H9 (cell line): Measurements from ENCODE around the gene PIH1D2. TPM values are rescaled to one million over a fixed set of nuclear protein-coding genes. Genes with fewer than 3 reads are reported as not detected.

Source experiments
- DNase-seq: peaks from one replicate; pipeline ENCODE4 v3.0.0-alpha.2; 2017
- H2AFZ ChIP-seq: one replicate; pipeline ENCODE4 v1.6.1; 2013; ENCODE audit warnings: mild to moderate bottlenecking, low read length, control low read depth, moderate library complexity
- H2AK5ac ChIP-seq: 2 replicates; pipeline ENCODE4 v1.6.1; 2013; ENCODE audit warnings: low read length, control low read depth, mixed read lengths; ENCODE audit not compliant: insufficient read length
- H2BK120ac ChIP-seq: one replicate; pipeline ENCODE4 v1.6.1; 2013; ENCODE audit warnings: low read depth, mild to moderate bottlenecking, low read length, control low read depth, inconsistent platforms; ENCODE audit not compliant: poor library complexity, severe bottlenecking
- H2BK12ac ChIP-seq: 2 replicates; pipeline ENCODE4 v1.6.1; 2013; ENCODE audit warnings: low read length, control low read depth, mixed read lengths, low read depth; ENCODE audit not compliant: insufficient read length
- H2BK15ac ChIP-seq: 2 replicates; pipeline ENCODE4 v1.6.1; 2013; ENCODE audit warnings: low read depth, low read length, control low read depth
- H2BK20ac ChIP-seq: one replicate; pipeline ENCODE4 v1.6.1; 2013; ENCODE audit warnings: low read depth, mild to moderate bottlenecking, low read length, control low read depth, inconsistent platforms; ENCODE audit not compliant: poor library complexity, severe bottlenecking
- H2BK5ac ChIP-seq: 2 replicates; pipeline ENCODE4 v1.6.1; 2013; ENCODE audit warnings: low read length, control low read depth, mixed read lengths; ENCODE audit not compliant: insufficient read length
- H3K14ac ChIP-seq: 2 replicates; pipeline ENCODE4 v1.6.1; 2013; ENCODE audit warnings: low read length, control low read depth; ENCODE audit not compliant: insufficient read depth
- H3K18ac ChIP-seq: 2 replicates; pipeline ENCODE4 v1.6.1; 2013; ENCODE audit warnings: low read depth, mild to moderate bottlenecking, mixed read lengths, low read length, control low read depth; ENCODE audit not compliant: insufficient read length
- H3K23ac ChIP-seq: 2 replicates; pipeline ENCODE4 v1.6.1; 2013; ENCODE audit warnings: low read length, control low read depth, mixed read lengths, low read depth; ENCODE audit not compliant: insufficient read length
- H3K23me2 ChIP-seq: 2 replicates; pipeline ENCODE4 v1.6.1; 2013; ENCODE audit warnings: low read depth, mild to moderate bottlenecking, mixed read lengths, low read length, control low read depth; ENCODE audit not compliant: insufficient read length, poor library complexity, severe bottlenecking
- H3K27ac ChIP-seq: 2 replicates; pipeline ENCODE4 v1.5.1; 2013; ENCODE audit warnings: low read length, control low read depth, mixed read lengths, low read depth; ENCODE audit not compliant: insufficient read length
- H3K27me3 ChIP-seq: 2 replicates; pipeline ENCODE4 v1.6.1; 2013; ENCODE audit warnings: low read length, control low read depth, inconsistent platforms; ENCODE audit not compliant: insufficient read depth
- H3K4ac ChIP-seq: 2 replicates; pipeline ENCODE4 v1.6.1; 2013; ENCODE audit warnings: low read depth, mild to moderate bottlenecking, control low read depth, inconsistent platforms, low read length, moderate library complexity
- H3K4me1 ChIP-seq: 2 replicates; pipeline ENCODE4 v1.6.1; 2013; ENCODE audit warnings: low read length, control low read depth, inconsistent platforms; ENCODE audit not compliant: insufficient read depth
- H3K4me2 ChIP-seq: 2 replicates; pipeline ENCODE4 v1.6.1; 2013; ENCODE audit warnings: low read length, control low read depth, mixed read lengths; ENCODE audit not compliant: insufficient read length, insufficient read depth
- H3K56ac ChIP-seq: 2 replicates; pipeline ENCODE4 v1.6.1; 2013; ENCODE audit warnings: low read depth, mild to moderate bottlenecking, mixed read lengths, low read length, control low read depth; ENCODE audit not compliant: insufficient read length
- H3K79me1 ChIP-seq: 2 replicates; pipeline ENCODE4 v1.6.1; 2013; ENCODE audit warnings: low read depth, mild to moderate bottlenecking, moderate library complexity, low read length, control low read depth, inconsistent platforms; ENCODE audit not compliant: insufficient read depth, poor library complexity, severe bottlenecking
- H3K79me2 ChIP-seq: 2 replicates; pipeline ENCODE4 v1.6.1; 2013; ENCODE audit warnings: low read length, control low read depth, inconsistent platforms; ENCODE audit not compliant: insufficient read depth
- H3K9ac ChIP-seq: 2 replicates; pipeline ENCODE4 v1.6.1; 2013; ENCODE audit warnings: low read length, control low read depth, mixed read lengths; ENCODE audit not compliant: insufficient read length; ENCODE audit errors: extremely low read depth
- H3K9me3 ChIP-seq: one replicate; pipeline ENCODE4 v1.6.1; 2013; ENCODE audit warnings: low read depth, low read length, inconsistent platforms; ENCODE audit not compliant: control insufficient read depth
- H3T11ph ChIP-seq: one replicate; pipeline ENCODE4 v1.6.1; 2013; ENCODE audit warnings: mild to moderate bottlenecking, low read length, control low read depth, inconsistent platforms
- H4K20me1 ChIP-seq: one replicate; pipeline ENCODE4 v1.6.1; 2013; ENCODE audit not compliant: control insufficient read depth, insufficient read length, insufficient read depth
- H4K5ac ChIP-seq: 2 replicates; pipeline ENCODE4 v1.6.1; 2013; ENCODE audit warnings: low read depth, mild to moderate bottlenecking, mixed read lengths, low read length, control low read depth; ENCODE audit not compliant: insufficient read length
- H4K8ac ChIP-seq: replicated peaks from 2 replicates; pipeline ENCODE4 v1.6.1; 2013; ENCODE audit warnings: low read length, control low read depth, mixed read lengths, low read depth; ENCODE audit not compliant: insufficient read length
- H4K91ac ChIP-seq: 2 replicates; pipeline ENCODE4 v1.6.1; 2013; ENCODE audit warnings: low read depth, mild to moderate bottlenecking, moderate library complexity, mixed read lengths, low read length, control low read depth; ENCODE audit not compliant: insufficient read length
- H3K27ac Mint-ChIP-seq, 3 experiments: 2 replicates in 2 of 3; 3 replicates in 1 of 3; pipeline ENCODE4 v1.8.0; 2020 to 2021; ENCODE audit warnings: mixed read lengths in 3 of 3, mild to moderate bottlenecking in 1 of 3, moderate library complexity in 1 of 3
- H3K27me3 Mint-ChIP-seq: 2 replicates; pipeline ENCODE4 v1.8.0; 2021; ENCODE audit warnings: low read depth, mild to moderate bottlenecking, moderate library complexity, mixed read lengths
- H3K36me3 Mint-ChIP-seq, 3 experiments: 2 replicates in 2 of 3; 3 replicates in 1 of 3; pipeline ENCODE4 v1.8.0; 2020 to 2021; ENCODE audit warnings: low read depth in 3 of 3, mixed read lengths in 3 of 3; ENCODE audit not compliant: insufficient read depth in 1 of 3
- H3K4me1 Mint-ChIP-seq, 2 experiments: 2 replicates each; pipeline ENCODE4 v1.8.0; 2020; ENCODE audit warnings: mixed read lengths in 2 of 2
- H3K4me3 Mint-ChIP-seq, 2 experiments: 2 replicates in 1 of 2; 3 replicates in 1 of 2; pipeline ENCODE4 v1.8.0; 2020 to 2021; ENCODE audit warnings: mild to moderate bottlenecking in 2 of 2, mixed read lengths in 2 of 2, moderate library complexity in 1 of 2
- H3K9me3 Mint-ChIP-seq, 2 experiments: 2 replicates in 1 of 2; 3 replicates in 1 of 2; pipeline ENCODE4 v1.8.0; 2020; ENCODE audit warnings: mild to moderate bottlenecking in 2 of 2, mixed read lengths in 2 of 2, moderate library complexity in 1 of 2
- CTCF ChIP-seq: fragments of 200-600 bp; sonication (generic); conservative IDR thresholded peaks from 3 replicates; pipeline ENCODE4 v1.8.0; 2021; ENCODE audit warnings: antibody characterized with exemption, mild to moderate bottlenecking
- WGBS: extraction: QIAGEN DNeasy Blood & Tissue Kit; methylation state at CpG from one replicate; pipeline ENCODE4 v1.1.7; 2013; ENCODE audit warnings: missing lambda C conversion rate, low lambda C conversion rate, mixed read lengths; ENCODE audit not compliant: insufficient read length; ENCODE audit errors: extremely low coverage; 5-methylcytosine and 5-hydroxymethylcytosine counted together
- total RNA-seq: library from RNA; stranded (reverse); gene quantifications from 2 replicates; pipeline ENCODE4 v1.2.1, GENCODE V29; 2021

PIH1D2 gene
- total RNA-seq, 1 experiment from 2014 or later = 1.1 TPM

DNA sequence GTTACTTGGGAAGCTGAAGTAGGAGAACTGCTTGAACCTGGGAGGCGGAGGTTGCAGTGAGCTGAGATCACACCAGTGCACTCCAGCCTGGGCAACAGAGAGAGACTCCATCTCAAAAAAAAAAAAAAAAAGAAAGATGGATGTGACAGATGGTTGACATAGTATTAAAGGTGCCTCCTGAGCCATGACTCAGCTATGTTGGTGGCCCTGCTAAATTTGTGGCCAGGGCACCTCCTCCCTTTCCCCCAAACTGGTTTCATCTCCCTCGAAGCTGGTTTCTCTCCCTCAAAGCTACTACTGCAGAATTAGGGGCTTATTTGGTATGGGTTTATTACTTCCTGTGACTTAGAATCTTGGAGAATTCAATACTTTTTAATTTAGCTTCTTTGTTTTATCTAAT, 44.4 kb upstream of the PIH1D2 start:
- Histone ChIP-seq H2BK12ac (no peak overlapping the region), H3K27ac (no peak overlapping the region), H2AK5ac (no peak overlapping the region), H3T11ph (no peak overlapping the region), H4K5ac (no peak overlapping the region), H3K4me2 (no peak overlapping the region), H2AFZ (no peak overlapping the region), H3K18ac (no peak overlapping the region), H3K56ac (no peak overlapping the region), H3K9ac (no peak overlapping the region), H3K4me1 (no peaks in the 10 kb centered on the region), H2BK5ac (no peak overlapping the region), H3K79me1 (no peaks in the 10 kb centered on the region), H3K14ac (no peak overlapping the region), H3K4ac (no peak overlapping the region), H2BK120ac (no peak overlapping the region), H3K9me3 (no peaks in the 10 kb centered on the region), H2BK15ac (no peak overlapping the region), H3K27me3 (no peaks in the 10 kb centered on the region), H2BK20ac (no peak overlapping the region), H4K91ac (no peak overlapping the region), H3K79me2 (no peaks in the 10 kb centered on the region), H3K23ac (no peak overlapping the region), H4K8ac (no peak overlapping the region), H4K20me1 (no peaks in the 10 kb centered on the region), H3K23me2 (no peaks in the 10 kb centered on the region)
- Mint-ChIP-seq H3K27me3 (peaks cover 1% of the 10 kb centered on the region; the same call in 1 of the 2 replicates), H3K9me3 (peaks cover 0 to 3% of the 10 kb centered on the region in 2 experiments; a peak in 2 of 5 replicates), H3K4me1 (no peaks in the 10 kb centered on the region), H3K27ac (no peak overlapping the region), H3K4me3 (no peak overlapping the region), H3K36me3 (no peaks in the 10 kb centered on the region)
- WGBS = no CpG with 5 or more reads among the region's 2 CpGs
- no peak for TF ChIP-seq CTCF
- DNase-seq = no peak
